Measurements from ENCODE around the gene PDZRN3. TPM values are rescaled to one million over a fixed set of nuclear protein-coding genes. Genes with fewer than 3 reads are reported as not detected.

Gene PDZRN3
- total RNA-seq, 1 donor from 2014 or later = 45.7 TPM

DNA sequence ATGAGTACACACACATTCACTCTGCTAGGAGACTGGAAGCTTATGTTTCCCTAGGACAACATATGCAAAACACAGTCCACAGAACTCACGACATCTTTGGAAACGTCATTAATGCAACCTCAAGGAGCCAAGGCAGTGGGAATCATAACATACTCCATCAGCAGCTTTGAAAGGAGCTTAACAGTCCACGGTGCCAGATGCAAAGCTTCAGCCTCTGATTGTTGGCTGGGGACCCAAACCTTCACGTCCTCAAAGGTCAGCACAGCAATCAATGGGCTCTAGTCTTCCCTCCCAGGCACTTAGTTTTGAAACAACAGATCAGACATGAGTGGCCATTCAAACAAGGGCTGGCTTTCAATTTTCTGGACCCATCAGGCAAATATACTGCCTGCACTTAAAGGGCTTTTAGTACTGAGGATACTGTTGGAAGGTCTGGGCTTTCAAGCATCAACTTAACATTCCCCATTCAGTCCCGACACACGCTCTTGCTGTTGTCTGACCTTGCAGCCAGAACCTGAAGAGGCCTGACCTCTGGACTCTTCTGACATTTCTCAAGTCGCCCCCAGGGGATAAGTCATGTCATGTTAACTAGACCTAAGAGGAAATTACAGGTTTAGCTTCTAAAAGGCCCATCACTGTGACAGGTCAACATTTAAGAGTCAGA is 223.0 kb downstream of the PDZRN3 start:
- no peak for FAIRE-seq

DNA sequence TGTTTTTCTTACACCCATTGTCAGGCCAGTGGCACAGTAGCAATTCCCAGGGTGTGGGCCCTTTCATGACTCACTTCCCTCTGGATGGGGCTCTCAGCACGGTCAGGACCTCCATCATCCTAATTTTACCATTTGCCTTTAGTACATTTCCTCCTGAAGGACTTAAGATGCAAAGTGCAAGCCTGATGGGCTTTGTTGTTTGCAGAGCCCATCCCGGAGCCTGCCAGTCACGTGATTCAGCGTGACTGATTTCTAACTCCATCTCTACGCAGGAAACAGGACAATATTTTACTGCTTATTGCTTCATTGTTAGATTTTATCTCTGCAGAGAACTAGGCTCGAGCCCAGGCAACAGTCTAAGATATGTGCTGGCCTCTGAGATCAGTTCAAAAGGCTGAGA is 223.7 kb downstream of the PDZRN3 start:
- no peak for DNase-seq (ENCODE audit: low spot score in 2 of 2)
- FAIRE-seq = no peak

More for the DNA sequence above, 223.0 kb downstream of the PDZRN3 start:
- no peak for DNase-seq (ENCODE audit: low spot score in 2 of 2)

DNA sequence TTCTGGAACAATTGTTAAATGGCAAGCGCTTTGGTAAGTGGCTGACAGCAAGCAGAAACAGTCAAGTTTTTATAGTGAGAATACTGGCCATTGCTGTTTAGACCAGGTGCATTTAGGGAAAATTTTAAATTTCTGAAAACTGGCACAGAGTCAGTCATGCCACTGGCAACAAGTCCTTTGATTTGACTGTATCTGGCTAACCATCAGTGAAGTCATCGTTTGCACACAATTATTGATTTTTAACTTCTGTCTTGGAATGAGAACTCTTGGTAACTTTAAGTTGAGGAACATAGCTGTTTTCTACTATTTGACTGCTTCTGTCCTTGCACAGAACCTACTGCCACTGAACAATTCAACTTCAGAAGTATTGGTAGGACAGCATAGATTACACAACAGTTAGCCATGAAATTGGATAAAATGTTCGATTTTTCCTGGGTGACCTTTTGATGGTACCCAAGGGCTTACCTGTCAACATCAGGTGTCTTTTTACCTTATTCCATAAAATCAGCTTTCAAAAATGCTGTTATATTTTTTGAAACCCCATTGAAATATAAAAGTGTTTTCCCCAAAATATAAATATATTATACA is 225.0 kb downstream of the PDZRN3 start:
- FAIRE-seq (no peak), DNase-seq (ENCODE audit: low spot score in 2 of 2) (no peak)

DNA sequence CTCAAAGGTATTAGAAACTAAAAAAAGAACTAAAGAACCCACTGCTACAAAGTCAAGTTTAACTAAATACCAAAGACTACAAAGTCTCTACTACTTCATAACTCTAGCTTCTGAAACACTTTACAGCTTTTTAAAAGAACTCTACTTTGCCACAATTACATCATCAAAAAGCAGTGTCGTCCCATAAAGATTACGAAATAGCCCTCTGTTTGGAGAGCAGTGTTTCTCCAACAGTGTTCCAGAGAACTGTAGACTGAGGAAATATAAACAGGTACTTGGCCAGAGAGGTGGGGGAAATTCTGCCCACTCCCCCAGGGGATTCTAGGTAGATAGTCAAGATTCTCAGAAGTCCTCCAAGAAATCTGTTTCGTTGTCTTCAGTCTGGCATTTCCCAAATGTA is 225.6 kb downstream of the PDZRN3 start:
- DNase-seq (ENCODE audit: low spot score in 2 of 2) (no peak), FAIRE-seq (no peak)

DNA sequence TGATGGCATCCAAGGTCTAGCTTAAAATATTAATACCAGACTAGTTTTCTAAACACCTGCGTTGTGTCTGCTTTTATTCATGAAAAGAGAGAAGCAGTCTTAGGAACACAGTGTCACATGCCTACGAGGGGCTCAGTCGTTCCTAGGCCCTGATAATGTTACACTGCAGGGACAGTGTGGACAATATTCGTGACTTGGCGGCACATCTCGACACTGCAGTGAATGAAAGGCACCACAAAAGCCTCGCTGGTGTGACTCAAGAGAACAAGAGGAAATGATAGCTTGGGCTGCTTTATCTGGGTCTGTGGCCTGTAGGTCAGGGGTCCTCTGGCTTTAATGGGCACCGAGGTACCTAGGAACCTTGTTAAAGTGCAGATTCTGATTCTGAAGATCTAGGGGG is 226.7 kb downstream of the PDZRN3 start:
- no peak for FAIRE-seq
- no peak for DNase-seq (ENCODE audit: low spot score in 2 of 2)

DNA sequence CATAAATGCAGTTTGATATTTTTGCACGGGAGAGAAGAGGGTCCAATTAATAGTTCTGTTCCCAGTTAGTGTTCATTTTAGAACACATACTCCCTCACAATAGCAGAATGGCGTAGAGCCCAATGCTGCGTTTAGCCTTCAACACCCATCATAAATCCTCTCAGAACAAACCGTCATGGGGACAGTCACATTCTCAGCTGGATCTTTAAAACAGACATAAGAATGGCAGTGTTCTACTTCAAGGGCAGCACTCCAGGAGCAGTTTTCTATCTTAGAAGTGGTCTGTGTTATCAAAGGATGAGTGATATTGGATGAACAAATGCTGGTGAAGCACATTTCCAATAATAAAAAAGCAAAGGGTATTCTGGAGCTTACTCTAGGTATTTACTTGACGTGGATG is 230.5 kb downstream of the PDZRN3 start:
- FAIRE-seq = no peak
- no peak for DNase-seq (ENCODE audit: low spot score in 2 of 2)

DNA sequence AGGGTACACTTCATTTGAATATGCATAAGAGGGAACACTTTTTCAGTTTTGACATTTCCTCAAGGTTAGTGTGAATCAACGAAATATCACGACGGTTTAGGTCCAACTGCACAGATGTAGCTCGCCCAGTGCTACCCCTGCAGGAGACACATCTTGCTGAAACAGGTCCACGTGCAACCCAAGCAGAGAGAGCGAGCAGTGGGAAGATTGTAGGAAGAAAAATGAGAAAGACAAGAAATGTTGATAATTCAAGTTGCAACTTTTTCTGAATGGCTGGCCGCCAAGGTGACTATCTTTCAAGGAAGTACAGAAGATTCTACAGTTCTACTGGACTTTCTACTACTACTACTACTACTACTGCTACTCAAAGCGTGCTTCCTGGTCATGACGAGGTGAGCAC is 231.7 kb downstream of the PDZRN3 start:
- DNase-seq (ENCODE audit: low spot score in 2 of 2) (no peak), FAIRE-seq (no peak)

DNA sequence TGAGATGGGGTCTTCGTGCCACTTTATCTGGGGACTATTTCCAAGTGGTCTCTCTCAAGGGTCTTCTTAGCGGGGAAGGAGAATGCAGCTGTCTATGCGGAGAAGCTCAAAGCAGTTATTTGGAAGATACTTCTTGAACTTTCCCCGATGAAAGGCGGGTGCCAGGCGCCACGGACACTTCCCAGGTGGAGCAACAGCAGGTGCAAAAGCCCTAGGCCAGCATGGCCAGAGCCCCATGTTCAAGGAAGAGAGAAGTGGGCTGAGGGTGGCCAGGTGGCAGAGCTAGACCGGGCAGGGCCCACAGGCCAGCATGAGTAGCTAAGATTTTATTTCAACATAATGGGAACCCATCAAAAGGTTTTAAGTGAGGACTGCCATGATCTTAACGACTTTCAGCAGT is 232.8 kb downstream of the PDZRN3 start:
- DNase-seq (ENCODE audit: low spot score in 2 of 2) (no peak), FAIRE-seq (no peak)

DNA sequence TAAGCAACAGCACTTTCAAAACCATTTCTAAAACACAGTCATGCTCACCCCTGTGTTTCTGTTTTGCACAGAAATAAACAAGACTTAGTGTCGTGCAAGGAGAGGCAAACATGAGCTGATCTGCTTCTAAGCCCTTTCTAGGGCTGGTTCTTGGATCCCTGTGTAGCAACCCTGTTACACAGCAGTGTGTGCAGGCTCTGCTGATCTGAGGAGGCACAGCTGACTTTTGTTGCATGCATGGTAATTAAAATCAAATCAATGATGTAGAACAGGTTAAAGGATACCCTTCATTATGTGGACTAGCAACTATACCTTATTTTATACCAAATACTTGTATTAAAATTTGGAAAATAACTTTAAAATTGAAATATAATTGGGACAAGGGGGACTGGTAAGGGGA is 234.8 kb downstream of the PDZRN3 start:
- FAIRE-seq = no peak

DNA sequence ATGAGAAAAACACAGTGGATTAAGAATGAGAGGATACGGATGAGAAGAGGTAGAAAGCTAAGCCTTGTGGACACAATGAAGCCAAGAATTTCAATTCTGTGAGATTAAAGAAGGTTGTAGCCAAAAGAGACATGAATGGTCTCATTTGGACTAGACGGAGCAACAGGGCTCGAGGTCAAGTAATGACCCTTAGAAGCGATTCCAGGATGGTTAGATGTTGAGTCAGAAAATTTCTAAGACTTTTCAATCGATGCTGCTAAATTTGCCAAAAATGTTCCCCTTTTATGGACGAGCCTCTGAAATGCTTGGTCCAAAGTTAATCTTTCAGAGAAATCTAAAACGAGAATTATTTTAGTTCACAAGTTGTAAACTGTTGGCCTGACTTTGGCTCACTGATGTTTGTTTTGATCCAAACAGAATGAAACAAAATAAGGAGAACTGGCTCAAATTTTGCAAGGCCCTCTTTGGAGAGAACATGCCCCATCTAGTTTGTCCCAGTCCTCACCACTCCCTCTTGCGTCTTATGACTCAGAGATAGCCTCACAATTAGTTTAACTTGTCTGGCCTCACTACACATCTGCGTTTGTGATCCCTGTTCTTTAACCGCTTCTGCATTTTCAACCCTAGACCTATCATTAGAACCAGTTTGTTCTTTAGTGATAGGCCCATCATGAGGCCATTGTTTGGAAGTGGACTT is 235.5 kb downstream of the PDZRN3 start:
- FAIRE-seq (no peak), DNase-seq (ENCODE audit: low spot score in 2 of 2) (no peak)

More for the DNA sequence above, 234.8 kb downstream of the PDZRN3 start:
- DNase-seq (ENCODE audit: low spot score in 2 of 2) = no peak

DNA sequence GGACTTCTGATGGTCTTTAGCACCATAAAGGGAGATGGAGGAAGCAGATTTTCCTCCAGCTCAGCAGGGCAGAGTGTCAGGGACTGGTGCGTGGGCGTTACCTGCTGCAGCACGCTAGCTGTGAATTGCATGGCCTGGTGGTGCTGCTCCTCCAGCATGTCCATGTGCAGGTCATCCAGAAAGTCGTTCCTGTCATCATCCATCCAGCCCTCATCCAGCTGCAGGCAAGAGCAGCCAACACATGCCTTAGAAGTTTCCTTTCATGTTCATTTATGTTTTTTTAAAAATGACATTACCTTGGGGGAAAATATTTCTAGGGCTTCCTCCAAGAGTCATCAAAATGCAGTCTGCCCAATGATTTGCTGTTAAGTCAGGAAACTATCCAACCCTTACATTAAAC is 239.2 kb downstream of the PDZRN3 start:
- DNase-seq (ENCODE audit: low spot score in 2 of 2) (no peak), FAIRE-seq (no peak)

DNA sequence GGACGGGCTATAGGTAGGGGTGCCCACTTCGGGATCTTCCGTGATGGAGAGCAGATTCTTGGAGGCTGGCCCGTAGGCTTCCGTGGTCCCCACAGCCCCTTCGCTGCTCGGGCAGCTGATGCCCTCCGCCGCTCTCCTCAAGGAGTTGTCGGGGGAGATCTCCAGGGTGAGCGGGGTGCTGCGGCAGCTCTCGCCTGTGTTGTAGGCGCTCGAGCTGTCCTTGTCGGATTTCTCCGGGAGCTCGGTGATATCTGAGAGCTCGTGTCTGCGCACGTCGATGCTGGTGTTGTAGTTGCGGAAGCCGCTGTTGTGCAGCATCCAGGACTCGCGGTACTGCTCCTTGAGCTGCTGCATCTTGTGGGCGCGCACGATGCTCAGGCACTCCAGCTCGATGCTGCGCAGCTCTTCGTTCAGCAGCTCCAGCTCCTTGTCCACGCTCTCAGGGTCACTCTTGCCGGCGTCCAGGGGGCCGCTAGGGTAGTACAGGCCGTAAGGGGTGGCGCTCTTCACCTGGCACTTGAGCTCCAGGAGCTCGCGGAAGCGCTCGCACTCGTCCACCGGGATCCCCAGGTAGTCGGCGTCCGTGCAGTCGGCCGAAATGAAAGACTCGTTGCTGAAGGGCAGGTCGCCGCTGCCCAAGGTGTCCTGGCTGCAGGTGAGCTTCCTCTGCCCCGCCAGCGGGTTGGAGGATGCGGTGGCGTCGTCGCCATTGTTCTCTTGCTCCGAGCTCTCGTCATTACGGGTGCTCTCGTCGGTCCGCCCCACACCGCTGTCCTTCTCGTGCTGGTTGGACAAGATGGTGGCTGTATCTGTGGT is 240.4 kb downstream of the PDZRN3 start:
- FAIRE-seq (no peak), DNase-seq (ENCODE audit: low spot score in 2 of 2) (no peak)

DNA sequence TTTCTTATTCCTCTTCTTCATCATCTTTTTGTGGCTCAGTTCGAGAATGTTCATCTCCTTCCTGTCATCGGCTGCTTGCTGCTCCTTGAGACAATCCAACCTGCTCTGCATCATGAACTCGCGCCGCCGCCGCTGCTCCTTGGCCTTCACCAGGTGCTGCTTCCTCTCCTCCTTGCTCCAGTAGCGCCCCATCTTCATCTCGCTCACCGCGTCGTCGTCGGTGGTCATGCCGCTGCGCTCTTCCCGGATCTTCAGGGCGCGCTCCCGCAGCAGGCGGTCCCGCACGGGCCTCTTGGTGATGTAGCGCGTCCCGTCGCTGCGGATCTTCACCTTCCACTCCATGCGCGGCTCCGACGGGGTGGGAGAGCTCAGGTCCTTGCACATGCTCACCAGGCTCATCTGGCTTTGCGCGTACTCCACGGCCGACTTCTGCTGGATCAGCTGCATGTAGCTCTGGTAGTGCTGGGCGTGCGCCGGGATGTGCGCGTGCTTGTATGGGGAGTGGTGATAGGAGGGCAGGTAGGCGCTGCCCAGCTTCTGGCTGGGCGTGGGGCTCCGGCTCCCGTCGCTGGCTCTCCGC is 241.2 kb downstream of the PDZRN3 start:
- DNase-seq (ENCODE audit: low spot score in 2 of 2) (no peak), FAIRE-seq (no peak)

DNA sequence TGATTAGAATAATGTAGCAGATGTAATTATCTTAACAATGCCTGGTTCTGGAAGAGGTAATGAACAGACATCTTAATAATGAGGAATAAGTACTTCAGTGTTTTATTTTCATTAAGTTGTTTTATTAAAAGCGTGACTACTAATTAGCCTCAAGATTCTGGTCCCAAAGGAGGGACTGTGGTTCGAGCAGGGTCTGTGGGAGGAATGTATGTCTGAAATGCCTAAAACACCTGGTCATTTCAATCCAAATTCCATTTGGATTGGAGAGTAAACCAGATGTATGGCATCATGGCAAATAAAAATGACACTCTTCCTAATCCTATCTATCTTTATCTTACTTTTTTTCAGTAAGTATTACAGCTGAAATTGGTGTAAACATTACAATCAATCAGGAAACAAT is 243.2 kb downstream of the PDZRN3 start:
- DNase-seq (ENCODE audit: low spot score in 2 of 2) (no peak), FAIRE-seq (no peak)

DNA sequence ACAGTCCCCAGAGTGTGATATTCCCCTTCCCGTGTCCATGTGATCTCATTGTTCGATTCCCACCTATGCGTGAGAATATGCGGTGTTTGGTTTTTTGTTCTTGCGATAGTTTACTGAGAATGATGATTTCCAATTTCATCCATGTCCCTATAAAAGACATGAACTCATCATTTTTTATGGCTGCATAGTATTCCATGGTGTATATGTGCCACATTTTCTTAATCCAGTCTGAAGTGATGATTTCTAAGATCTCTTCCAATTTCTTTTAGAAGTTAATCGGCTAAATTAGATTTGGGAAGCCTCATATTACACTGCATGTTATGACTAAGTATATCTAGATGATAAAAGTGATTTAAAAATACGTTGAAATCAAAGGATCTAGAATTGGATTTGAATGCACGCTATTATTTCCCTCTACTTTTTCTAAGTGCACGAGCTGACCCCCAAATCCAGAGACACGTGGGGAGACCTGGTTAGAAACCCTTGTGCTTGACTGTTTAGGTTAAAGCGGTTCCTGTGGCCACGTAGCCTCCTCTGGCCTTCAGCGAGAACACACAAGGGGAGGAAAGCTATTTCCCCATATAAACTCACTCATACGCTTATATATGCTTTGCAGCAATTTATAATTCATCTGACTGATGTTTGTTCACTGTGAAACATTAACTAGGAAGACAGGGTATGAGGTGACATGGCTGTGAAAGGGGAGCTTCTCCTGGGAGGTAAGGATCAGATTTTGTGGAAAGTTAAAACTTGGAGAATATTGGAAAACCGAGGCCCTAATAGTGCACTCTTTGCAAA is 243.8 kb downstream of the PDZRN3 start:
- DNase-seq (ENCODE audit: low spot score in 2 of 2) (no peak), FAIRE-seq (no peak)

DNA sequence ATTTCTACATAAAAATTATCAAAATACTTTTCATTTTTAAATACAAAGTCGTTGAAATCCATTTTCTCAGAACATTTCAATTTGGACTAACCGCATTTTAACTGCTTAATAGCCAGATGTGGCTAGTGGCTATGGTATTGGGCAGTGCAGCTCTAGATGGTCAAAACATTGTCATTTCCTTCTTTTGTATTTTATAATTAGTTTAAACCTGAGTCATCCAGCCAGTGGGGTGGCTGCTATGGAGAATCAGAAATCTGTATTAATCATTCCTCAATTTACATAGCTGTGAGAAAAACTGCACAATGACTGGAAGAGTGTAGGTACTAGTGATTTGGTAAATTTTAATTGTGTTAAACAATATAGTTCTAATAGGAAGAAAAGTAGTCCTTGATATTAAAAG is 245.3 kb downstream of the PDZRN3 start:
- DNase-seq (ENCODE audit: low spot score in 2 of 2) (no peak), FAIRE-seq (no peak)

DNA sequence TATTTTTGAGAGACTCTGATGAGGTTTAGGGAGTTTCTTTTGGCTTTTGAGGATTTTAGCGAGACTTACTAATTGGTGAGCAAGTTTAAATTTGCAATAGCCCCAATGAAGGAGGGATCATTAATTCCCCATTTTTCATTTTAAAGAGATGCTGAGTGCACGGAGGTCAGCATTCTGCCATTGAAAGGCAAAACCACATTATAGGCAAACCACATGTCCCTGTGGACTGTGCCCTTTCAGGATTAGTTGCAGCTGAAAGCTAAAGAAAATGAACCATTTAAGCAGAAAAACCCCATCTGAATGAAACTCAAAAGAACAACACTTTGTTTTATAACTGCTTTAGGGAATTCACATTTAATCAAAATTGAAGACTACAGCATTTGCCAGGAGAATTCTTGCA is 246.5 kb downstream of the PDZRN3 start:
- DNase-seq (ENCODE audit: low spot score in 2 of 2) (no peak), FAIRE-seq (no peak)

DNA sequence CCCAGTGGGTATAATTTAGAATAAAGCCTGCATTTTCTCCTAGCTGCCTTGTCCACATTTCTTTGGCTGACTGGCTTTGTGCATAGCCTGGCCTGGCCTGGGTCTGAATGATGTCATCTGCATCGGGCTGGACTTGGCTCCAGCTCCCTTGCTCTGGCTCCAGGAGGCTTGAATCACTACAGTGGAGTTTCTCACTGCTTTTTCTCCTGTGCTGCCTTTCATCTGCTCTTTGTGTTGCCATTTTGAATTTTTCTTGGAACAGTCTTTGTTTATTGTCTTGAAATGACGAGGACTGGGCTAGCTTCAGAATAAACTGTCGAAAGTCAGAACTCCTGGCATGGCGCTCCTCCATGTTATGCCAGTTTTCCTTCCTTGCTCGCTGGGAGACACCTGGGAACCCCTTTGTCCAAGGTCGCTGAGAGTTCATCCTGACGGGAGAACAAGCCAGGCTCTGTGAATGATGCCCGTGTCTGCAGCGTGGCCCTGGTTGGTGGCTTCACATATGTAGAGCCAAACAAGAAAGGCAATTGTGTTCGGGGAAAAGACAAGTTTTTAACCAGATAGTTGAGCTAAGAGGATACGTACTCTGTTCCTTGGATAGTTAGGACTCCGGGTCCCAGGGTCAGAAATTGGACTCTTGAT is 258.9 kb downstream of the PDZRN3 start:
- DNase-seq (ENCODE audit: low spot score in 2 of 2) (peak in 1 of 2 donors; percentile 42), FAIRE-seq (peak; percentile 54)

DNA sequence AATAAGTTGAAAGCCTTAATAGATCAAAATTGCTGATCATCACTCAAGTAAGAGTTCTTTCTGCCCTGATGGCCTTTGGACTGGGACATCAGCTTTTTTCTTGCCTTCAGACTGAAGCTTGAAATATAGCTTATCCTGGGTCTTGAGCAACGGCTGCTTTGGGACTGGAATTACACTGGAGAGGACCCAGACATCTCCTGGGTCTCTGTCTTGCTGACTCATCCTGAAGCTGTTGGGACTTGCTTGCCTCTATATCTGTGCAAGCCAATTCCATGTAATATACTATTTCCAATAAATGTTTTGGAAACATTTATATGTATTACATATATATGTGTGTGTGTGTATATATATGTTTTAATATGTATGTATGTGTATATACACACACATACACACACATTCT is 260.2 kb downstream of the PDZRN3 start:
- DNase-seq (ENCODE audit: low spot score in 2 of 2) = no peak
- no peak for FAIRE-seq
